IMR-90 (cell line): ENCODE measurements around the gene TPR. TPM values are rescaled to one million over a fixed set of nuclear protein-coding genes. Genes with fewer than 3 reads are reported as not detected.

Source experiments
- ATAC-seq: fragments of 200-7000 bp; cut with Tn5 transposase; 2 replicates; pipeline ENCODE4 v1.9.1; 2020; ENCODE audit warnings: low read depth, mild to moderate bottlenecking, moderate library complexity
- BruUV-seq: library from RNA; stranded (reverse); fragments of 400-500 nt; replicated peaks from 2 replicates; lab custom pipeline; 2021; lab: Mats Ljungman, UMichigan
- CTCF ChIA-PET: fragments of 300-600 bp; formaldehyde crosslinking; extraction: SDS; loops from one replicate; lab custom pipeline; 2021; ENCODE audit warnings: antibody characterized with exemption; lab: Yijun Ruan, JAX
- POLR2A ChIA-PET: fragments of 300-600 bp; sonication (Branson Sonifier 250); formaldehyde crosslinking; loops from one replicate; lab custom pipeline; 2022; ENCODE audit warnings: antibody characterized with exemption; ENCODE audit not compliant: unreplicated experiment; lab: Charles Lee
- DNase-seq: peaks from one replicate; pipeline ENCODE4 v3.0.0; 2013
- H2AFZ ChIP-seq: replicated peaks from 2 replicates; pipeline ENCODE3; 2013; ENCODE audit warnings: low read length, mild to moderate bottlenecking; ENCODE audit not compliant: poor library complexity
- H2AK5ac ChIP-seq: 2 replicates; pipeline ENCODE4 v1.6.1; 2013; ENCODE audit warnings: low read depth, low read length, inconsistent platforms
- H2AK9ac ChIP-seq: replicated peaks from 2 replicates; pipeline ENCODE3; 2013; ENCODE audit warnings: mild to moderate bottlenecking, low read depth, low read length, moderate library complexity; ENCODE audit not compliant: poor library complexity
- H2BK120ac ChIP-seq: 2 replicates; pipeline ENCODE4 v1.6.1; 2013; ENCODE audit warnings: low read depth, low read length, inconsistent platforms
- H2BK15ac ChIP-seq: 3 replicates; pipeline ENCODE4 v1.6.1; 2013; ENCODE audit warnings: low read depth, low read length, inconsistent platforms
- H2BK20ac ChIP-seq: 2 replicates; pipeline ENCODE4 v1.6.1; 2013; ENCODE audit warnings: low read depth, mild to moderate bottlenecking, inconsistent platforms, low read length, moderate library complexity
- H2BK5ac ChIP-seq: 2 replicates; pipeline ENCODE4 v1.6.1; 2013; ENCODE audit warnings: mild to moderate bottlenecking, low read depth, low read length, inconsistent platforms; ENCODE audit not compliant: poor library complexity, severe bottlenecking
- H3K14ac ChIP-seq: replicated peaks from 2 replicates; pipeline ENCODE4 v1.6.1; 2013; ENCODE audit warnings: low read depth, low read length, inconsistent platforms
- H3K18ac ChIP-seq: 2 replicates; pipeline ENCODE4 v1.6.1; 2013; ENCODE audit warnings: low read depth, low read length, control low read depth
- H3K23ac ChIP-seq: 2 replicates; pipeline ENCODE4 v1.6.1; 2013; ENCODE audit warnings: low read depth, low read length, inconsistent platforms
- H3K27ac ChIP-seq: 2 replicates; pipeline ENCODE4 v1.5.1; 2013; ENCODE audit warnings: mild to moderate bottlenecking, control low read depth, low read length; ENCODE audit not compliant: insufficient read depth
- H3K27me3 ChIP-seq: 2 replicates; pipeline ENCODE4 v1.6.1; 2013; ENCODE audit warnings: low read length; ENCODE audit not compliant: control insufficient read depth, insufficient read depth
- H3K36me3 ChIP-seq: 2 replicates; pipeline ENCODE4 v1.6.1; 2013; ENCODE audit warnings: low read length, mixed read lengths; ENCODE audit not compliant: control insufficient read depth, insufficient read depth
- H3K4ac ChIP-seq: 2 replicates; pipeline ENCODE4 v1.6.1; 2013; ENCODE audit warnings: low read depth, low read length, inconsistent platforms
- H3K4me1 ChIP-seq: 2 replicates; pipeline ENCODE4 v1.6.1; 2013; ENCODE audit warnings: low read length, mixed read lengths; ENCODE audit not compliant: control insufficient read depth, insufficient read depth
- H3K4me2 ChIP-seq: 2 replicates; pipeline ENCODE4 v1.6.1; 2013; ENCODE audit warnings: low read depth, mild to moderate bottlenecking, control low read depth, low read length, moderate library complexity
- H3K4me3 ChIP-seq: 2 replicates; pipeline ENCODE4 v1.5.1; 2013; ENCODE audit warnings: low read depth, mild to moderate bottlenecking, control low read depth, low read length, moderate library complexity; ENCODE audit not compliant: insufficient read depth
- H3K56ac ChIP-seq: 2 replicates; pipeline ENCODE4 v1.6.1; 2013; ENCODE audit warnings: low read length, inconsistent platforms; ENCODE audit not compliant: insufficient read depth; ENCODE audit errors: extremely low read depth
- H3K79me1 ChIP-seq, 2 experiments: 2 replicates each; pipeline ENCODE4 v1.6.1; 2013; ENCODE audit warnings: low read length in 2 of 2, inconsistent platforms in 1 of 2, low read depth in 1 of 2
- H3K9ac ChIP-seq: 2 replicates; pipeline ENCODE4 v1.6.1; 2013; ENCODE audit warnings: low read depth, low read length, control low read depth
- H3K9me1 ChIP-seq: 2 replicates; pipeline ENCODE4 v1.6.1; 2013; ENCODE audit warnings: low read length, inconsistent platforms; ENCODE audit not compliant: insufficient read depth
- H3K9me3 ChIP-seq: 2 replicates; pipeline ENCODE4 v1.6.1; 2013; ENCODE audit warnings: low read length; ENCODE audit not compliant: control insufficient read depth, insufficient read depth
- H4K20me1 ChIP-seq: 2 replicates; pipeline ENCODE4 v1.6.1; 2013; ENCODE audit warnings: low read length, inconsistent platforms; ENCODE audit not compliant: insufficient read depth
- H4K5ac ChIP-seq: 2 replicates; pipeline ENCODE4 v1.6.1; 2013; ENCODE audit warnings: mild to moderate bottlenecking, low read depth, low read length, control low read depth
- H4K8ac ChIP-seq, 2 experiments: 2 replicates each; pipeline ENCODE4 v1.6.1; 2013; ENCODE audit warnings: low read depth in 2 of 2, low read length in 2 of 2, control low read depth in 1 of 2, inconsistent platforms in 1 of 2
- H4K91ac ChIP-seq: 2 replicates; pipeline ENCODE4 v1.6.1; 2013; ENCODE audit warnings: low read depth, low read length, inconsistent platforms; ENCODE audit not compliant: insufficient read depth
- CHD1 ChIP-seq: IDR thresholded peaks from 2 replicates; pipeline ENCODE4 v1.6.1; 2012; ENCODE audit warnings: low read depth, low read length, improper control_type of control experiment
- ELK1 ChIP-seq: fragments of 150-350 bp; IDR thresholded peaks from 2 replicates; pipeline ENCODE4 v1.6.1; 2016; ENCODE audit warnings: low read depth, mild to moderate bottlenecking, low read length, moderate library complexity, borderline replicate concordance
- MXI1 ChIP-seq: IDR thresholded peaks from 2 replicates; pipeline ENCODE4 v1.6.1; 2012; ENCODE audit warnings: low read depth, mild to moderate bottlenecking, low read length, moderate library complexity, borderline replicate concordance
- NFE2L2 ChIP-seq: fragments of 150-350 bp; IDR thresholded peaks from 2 replicates; pipeline ENCODE4 v1.6.1; 2016; ENCODE audit warnings: low read depth, mild to moderate bottlenecking, low read length
- RCOR1 ChIP-seq: IDR thresholded peaks from 2 replicates; pipeline ENCODE4 v1.6.1; 2012; ENCODE audit warnings: mild to moderate bottlenecking, low read length, improper control_type of control experiment; ENCODE audit not compliant: insufficient replicate concordance
- USF2 ChIP-seq: fragments of 150-350 bp; IDR thresholded peaks from 2 replicates; pipeline ENCODE4 v1.6.1; 2017; ENCODE audit warnings: mild to moderate bottlenecking, antibody characterized with exemption, low read length, low read depth
- WGBS, 2 experiments: methylation state at CpG; one replicate each; pipeline versions ENCODE4 v1.1.5 to v1.1.7; 2013; ENCODE audit warnings: missing lambda C conversion rate in 2 of 2; ENCODE audit not compliant: insufficient read length in 1 of 2; ENCODE audit errors: extremely low coverage in 2 of 2; 5-methylcytosine and 5-hydroxymethylcytosine counted together
- dilution Hi-C: fragments of 300-500 bp; cut with HindIII; formaldehyde crosslinking; loops from one replicate; pipeline ENCODE4 v1.14.3; 2018; ENCODE audit warnings: low sequenced_read_pairs; ENCODE audit not compliant: unreplicated experiment
- in situ Hi-C: fragments of 300-500 bp; cut with MboI; formaldehyde crosslinking; loops from 3 replicates; pipeline ENCODE4 v1.14.3; 2019; ENCODE audit warnings: low sequenced_read_pairs, inconsistent platforms, mixed read lengths
- intact Hi-C: fragments of 100-400 bp; cut with micrococcal nuclease; formaldehyde crosslinking; loops from 2 replicates; pipeline ENCODE4 v1.10.0; 2022
- polyA plus RNA-seq, 3 experiments: library from polyadenylated mRNA; depleted of rRNA; stranded (reverse); fragments of >200 nt; gene quantifications; 2 replicates each; pipeline ENCODE4 v1.2.3, GENCODE V29; 2012; ENCODE audit warnings: low replicate concordance in 1 of 3
- total RNA-seq: library from RNA; depleted of rRNA; stranded (reverse); fragments of >200 nt; gene quantifications from 2 replicates; pipeline ENCODE4 v1.2.3, GENCODE V29; 2012

TPR gene
- total and polyA plus RNA-seq, 2 of the 4 experiments (the other 2 are of a cell fraction): 38.2 to 60.4 TPM

GRCh38 chr1:186323865-186324264 lies 51.2 kb downstream of the TPR start:
- H3K56ac ChIP-seq: no peak overlapping the region
- no peak overlapping the region for H3K18ac ChIP-seq
- CTCF ChIA-PET: interaction anchor here (1.2 to 1.7 kb wide), 2 partner anchors 10 to 16 kb away, joined by 4 read pairs; no protein-coding TSS in a partner anchor
- no peak overlapping the region for H2AFZ ChIP-seq
- H3K4me2 ChIP-seq: no peak overlapping the region
- H4K20me1 ChIP-seq: no peaks in the 10 kb centered on the region
- no peak overlapping the region for H3K23ac ChIP-seq
- H3K36me3 ChIP-seq: peaks cover 28% of the 10 kb centered on the region
- H2AK5ac ChIP-seq: no peak overlapping the region
- peaks cover 2 to 3% of the 10 kb centered on the region in 2 experiments; a peak in 3 of 4 replicates for H3K79me1 ChIP-seq
- no peak overlapping the region for H4K91ac ChIP-seq
- BruUV-seq: no TSS peak
- H3K27me3 ChIP-seq: no peaks in the 10 kb centered on the region
- H2AK9ac ChIP-seq: no peak overlapping the region
- no peak overlapping the region for H2BK20ac ChIP-seq
- no peak overlapping the region for H3K14ac ChIP-seq
- in situ Hi-C loops (no loop called here), intact Hi-C loops (no loop called here), dilution Hi-C loops (no loop called here)
- H3K9me3 ChIP-seq: no peaks in the 10 kb centered on the region
- H3K4me3 ChIP-seq: no peak overlapping the region
- 0 out of 2 replicates have a peak, but pooled peaks cover 2% of the 10 kb centered on the region for H3K9me1 ChIP-seq
- WGBS, 2 experiments: 100% methylated on average over 1 of the region's 4 CpGs; no CpG with 5 or more reads in 1 of the 2 experiments
- no peak overlapping the region for H3K27ac ChIP-seq
- H4K8ac ChIP-seq: no peak overlapping the region
- TF ChIP-seq MXI1: no peak
- no peak for TF ChIP-seq CHD1
- TF ChIP-seq NFE2L2: no peak
- no peak for TF ChIP-seq USF2
- TF ChIP-seq RCOR1: no peak
- TF ChIP-seq ELK1: no peak
- ATAC-seq (no peak), DNase-seq (no peak)
- H3K4me1 ChIP-seq: no peaks in the 10 kb centered on the region
- no peak overlapping the region for H2BK5ac ChIP-seq
- no peak overlapping the region for H2BK15ac ChIP-seq
- no peak overlapping the region for H4K5ac ChIP-seq
- H3K4ac ChIP-seq: no peak overlapping the region
- no peak overlapping the region for H2BK120ac ChIP-seq
- no peak overlapping the region for H3K9ac ChIP-seq
- POLR2A ChIA-PET: no interaction called here
